K562 treated with DMSO at 1 percent for 24 hours (cell line): ENCODE results near the gene NUDT11. TPM values are rescaled to one million over a fixed set of nuclear protein-coding genes. Genes with fewer than 3 reads are reported as not detected.

Experiments used
- total RNA-seq: library from RNA; unstranded; fragments of 300-600 nt; gene quantifications from 2 replicates; pipeline ENCODE4 v1.2.3, GENCODE V29; 2022; ENCODE audit warnings: low read depth; ENCODE audit not compliant: insufficient read depth

NUDT11 gene
- 0.21 TPM in 1 of 2 replicates, not detected in the other for total RNA-seq

GRCh38 chrX:51496501-51497291 is at the start of gene NUDT11:
TSS of gene NUDT11 (minus strand) at chrX:51496592. CDS start at chrX:51496444, 148 bp downstream.

Other genes starting within 250 kb of the NUDT11 start
- not detected in 2 replicates for gene NUDT10, start 163.8 kb downstream of the NUDT11 start, total RNA-seq
- gene CENPVL3, start 122.3 kb upstream of the NUDT11 start, total RNA-seq = not detected in 2 replicates
- not detected in 2 replicates for gene CENPVL2, start 186.2 kb upstream of the NUDT11 start, total RNA-seq
- gene CENPVL1, start 213.9 kb upstream of the NUDT11 start, total RNA-seq = not detected in 2 replicates
- gene GSPT2, start 246.8 kb upstream of the NUDT11 start, total RNA-seq = 3.6 and 4.0 TPM in 2 replicates